DND-41 (cell line): ENCODE results near the gene TNRC6B.
A peak's percentile ranks its signal among the peaks of the same experiment; 100 is the strongest.

Source experiments
- ATAC-seq: fragments of 200-7000 bp; cut with Tn5 transposase; 3 replicates; pipeline ENCODE4 v1.9.1; 2021; ENCODE audit warnings: low read depth; ENCODE audit not compliant: insufficient read depth
- DNase-seq: peaks from one replicate; pipeline ENCODE4 v3.0.0-alpha.2; 2020
- H2AFZ ChIP-seq: 2 replicates; pipeline ENCODE4 v1.6.0; 2012; ENCODE audit warnings: low read depth, low read length
- H3K27ac ChIP-seq: 2 replicates; pipeline ENCODE4 v1.5.1; 2012; ENCODE audit warnings: low read length, inconsistent platforms
- H3K27me3 ChIP-seq: fragments of 200-600 bp; sonication (generic); 2 replicates; pipeline ENCODE4 v1.6.0; 2012; ENCODE audit warnings: low read length, mild to moderate bottlenecking, inconsistent platforms; ENCODE audit not compliant: insufficient read depth, poor library complexity
- H3K36me3 ChIP-seq: 2 replicates; pipeline ENCODE4 v1.5.1; 2012; ENCODE audit warnings: low read length, inconsistent platforms; ENCODE audit not compliant: insufficient read depth
- H3K4me1 ChIP-seq: 2 replicates; pipeline ENCODE4 v1.5.1; 2012; ENCODE audit warnings: mild to moderate bottlenecking, low read length; ENCODE audit not compliant: insufficient read depth
- H3K4me2 ChIP-seq: 2 replicates; pipeline ENCODE4 v1.6.0; 2012; ENCODE audit warnings: mild to moderate bottlenecking, moderate library complexity, low read length, inconsistent platforms; ENCODE audit not compliant: insufficient read depth
- H3K4me3 ChIP-seq, 2 experiments: fragments of 200-600 bp in 1 of 2; shearing (Covaris generic) in 1 of 2; 2 replicates each; pipeline ENCODE4 v1.5.1; 2012 to 2016; ENCODE audit warnings: inconsistent platforms in 2 of 2, low read length in 2 of 2, mild to moderate bottlenecking in 2 of 2, low read depth in 1 of 2, moderate library complexity in 1 of 2
- H3K79me2 ChIP-seq: 2 replicates; pipeline ENCODE4 v1.6.0; 2012; ENCODE audit warnings: low read length, inconsistent platforms; ENCODE audit not compliant: insufficient read depth
- H3K9ac ChIP-seq: 2 replicates; pipeline ENCODE4 v1.6.0; 2012; ENCODE audit warnings: low read depth, mild to moderate bottlenecking, inconsistent platforms, low read length, moderate library complexity
- H3K9me3 ChIP-seq: 2 replicates; pipeline ENCODE4 v1.5.1; 2012; ENCODE audit warnings: low read length, moderate library complexity, mild to moderate bottlenecking, inconsistent platforms; ENCODE audit not compliant: insufficient read depth, severe bottlenecking
- H4K20me1 ChIP-seq: 2 replicates; pipeline ENCODE4 v1.6.0; 2012; ENCODE audit warnings: low read length; ENCODE audit not compliant: insufficient read depth
- EZH2 ChIP-seq: IDR thresholded peaks from 3 replicates; pipeline ENCODE4 v1.6.1; 2012; ENCODE audit warnings: borderline replicate concordance, low read depth, mild to moderate bottlenecking, moderate library complexity, low read length, inconsistent platforms; ENCODE audit not compliant: severe bottlenecking
- TF ChIP-seq, protein P1 (sequence below): IDR thresholded peaks from 2 replicates; pipeline ENCODE4 v1.5.1; 2012; ENCODE audit warnings: borderline replicate concordance, low read length, moderate library complexity, mild to moderate bottlenecking; ENCODE audit not compliant: poor library complexity, severe bottlenecking; ENCODE audit errors: extremely low read depth

The TNRC6B gene

DNA sequence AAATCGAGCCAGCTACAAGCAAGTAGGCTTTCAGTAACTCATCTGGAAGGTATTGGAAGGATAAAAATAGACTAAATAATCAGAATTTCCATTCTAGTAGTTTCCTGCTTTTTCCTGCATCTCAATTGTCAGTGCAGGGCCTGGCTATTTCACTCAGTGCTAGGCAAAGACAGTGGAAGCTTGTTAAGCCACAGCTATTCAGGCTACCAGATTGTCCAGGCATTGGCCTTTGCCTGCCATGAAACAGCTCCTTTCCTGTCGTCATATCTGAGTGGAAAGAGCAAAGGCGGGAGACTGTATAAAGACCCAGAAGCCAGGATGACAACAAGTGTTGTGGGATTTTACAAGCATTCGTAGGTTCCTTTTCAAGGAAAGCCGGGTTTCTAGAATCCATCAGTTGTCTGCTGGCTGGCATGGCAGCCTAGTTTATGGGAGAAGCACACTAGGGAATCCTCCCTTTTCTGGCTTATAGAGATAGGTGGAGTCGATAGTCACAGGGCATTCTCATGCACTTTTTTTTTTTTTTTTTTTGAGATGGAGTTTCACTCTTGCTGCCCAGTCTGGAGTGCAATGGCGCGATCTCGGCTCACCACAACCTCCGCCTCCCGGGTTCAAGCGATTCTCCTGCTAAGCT, 2.0 kb upstream of the TNRC6B start:
- ATAC-seq (no peak), DNase-seq (no peak)
- TF ChIP-seq, protein P1, sequence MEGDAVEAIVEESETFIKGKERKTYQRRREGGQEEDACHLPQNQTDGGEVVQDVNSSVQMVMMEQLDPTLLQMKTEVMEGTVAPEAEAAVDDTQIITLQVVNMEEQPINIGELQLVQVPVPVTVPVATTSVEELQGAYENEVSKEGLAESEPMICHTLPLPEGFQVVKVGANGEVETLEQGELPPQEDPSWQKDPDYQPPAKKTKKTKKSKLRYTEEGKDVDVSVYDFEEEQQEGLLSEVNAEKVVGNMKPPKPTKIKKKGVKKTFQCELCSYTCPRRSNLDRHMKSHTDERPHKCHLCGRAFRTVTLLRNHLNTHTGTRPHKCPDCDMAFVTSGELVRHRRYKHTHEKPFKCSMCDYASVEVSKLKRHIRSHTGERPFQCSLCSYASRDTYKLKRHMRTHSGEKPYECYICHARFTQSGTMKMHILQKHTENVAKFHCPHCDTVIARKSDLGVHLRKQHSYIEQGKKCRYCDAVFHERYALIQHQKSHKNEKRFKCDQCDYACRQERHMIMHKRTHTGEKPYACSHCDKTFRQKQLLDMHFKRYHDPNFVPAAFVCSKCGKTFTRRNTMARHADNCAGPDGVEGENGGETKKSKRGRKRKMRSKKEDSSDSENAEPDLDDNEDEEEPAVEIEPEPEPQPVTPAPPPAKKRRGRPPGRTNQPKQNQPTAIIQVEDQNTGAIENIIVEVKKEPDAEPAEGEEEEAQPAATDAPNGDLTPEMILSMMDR, result no peak
- no peak for TF ChIP-seq EZH2
- no peaks in the 10 kb centered on the region for H3K27me3 ChIP-seq
- no peak overlapping the region for H2AFZ ChIP-seq
- H3K4me1 ChIP-seq, result peaks cover 43% of the 10 kb centered on the region
- peaks cover 5% of the 10 kb centered on the region; the same call in 1 of the 2 replicates for H4K20me1 ChIP-seq
- H3K36me3 ChIP-seq, result no peaks in the 10 kb centered on the region
- H3K4me2 ChIP-seq, result no peak overlapping the region
- H3K9me3 ChIP-seq, result no peaks in the 10 kb centered on the region
- no peak overlapping the region for H3K9ac ChIP-seq
- no peak overlapping the region for H3K4me3 ChIP-seq
- H3K79me2 ChIP-seq, result peaks cover 66% of the 10 kb centered on the region
- peak overlapping the region; percentile 35; the same call in 1 of the 2 replicates for H3K27ac ChIP-seq

DNA sequence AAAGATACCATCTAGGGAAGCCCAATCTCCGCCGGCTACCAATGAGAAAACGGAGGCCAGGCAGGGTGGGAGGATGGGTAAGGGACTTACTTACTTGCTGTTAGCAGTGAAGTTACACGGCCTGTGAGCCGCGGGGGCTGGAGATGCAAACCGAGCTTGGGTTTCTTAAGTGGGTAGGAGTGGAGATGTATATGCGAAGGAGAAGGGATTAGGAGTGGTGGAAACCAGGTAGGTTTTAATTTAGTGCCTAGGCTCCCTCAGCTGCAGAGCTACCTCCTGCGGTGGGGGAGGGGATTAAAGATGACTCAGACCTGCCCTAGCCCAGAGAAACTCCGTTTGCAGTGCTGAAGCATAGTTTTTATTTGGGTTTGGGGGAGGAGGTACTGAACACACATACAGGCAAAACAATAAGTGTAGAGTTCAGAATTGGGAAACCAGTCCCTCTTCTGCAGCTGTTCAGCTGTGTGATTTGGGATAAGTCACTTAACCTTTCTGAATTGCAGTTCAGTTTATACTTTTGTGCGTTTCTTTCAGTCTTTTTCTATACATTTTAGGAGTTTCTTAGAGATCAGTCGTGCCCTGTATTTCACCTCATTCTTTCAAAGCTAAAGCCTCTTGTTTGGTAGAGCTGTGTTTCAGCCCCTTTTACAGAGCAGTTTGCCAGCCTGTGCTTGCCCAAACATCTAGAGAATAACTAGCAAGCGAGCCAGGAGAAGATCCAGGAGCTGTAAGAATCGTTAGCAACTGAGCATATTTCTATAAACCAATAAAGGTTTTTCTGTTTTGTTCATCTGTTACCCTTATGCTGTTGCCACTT, 596 bp upstream of the TNRC6B start:
- Histone ChIP-seq H3K36me3 (no peaks in the 10 kb centered on the region), H3K27me3 (no peaks in the 10 kb centered on the region), H3K4me3 (peak overlapping the region; percentile 48 to 56; a peak in 3 of 4 replicates), H4K20me1 (peaks cover 14% of the 10 kb centered on the region), H3K27ac (peak overlapping the region; percentile 65), H3K79me2 (peaks cover 80% of the 10 kb centered on the region), H3K4me2 (peak overlapping the region; percentile 82), H3K4me1 (peaks cover 46% of the 10 kb centered on the region), H2AFZ (peak overlapping the region; percentile 11; the same call in 1 of the 2 replicates), H3K9ac (peak overlapping the region; percentile 68), H3K9me3 (no peaks in the 10 kb centered on the region)
- DNase-seq, result peak; percentile 72
- TF ChIP-seq, protein P1, result no peak
- no peak for TF ChIP-seq EZH2
- peak; percentile 63 for ATAC-seq

DNA sequence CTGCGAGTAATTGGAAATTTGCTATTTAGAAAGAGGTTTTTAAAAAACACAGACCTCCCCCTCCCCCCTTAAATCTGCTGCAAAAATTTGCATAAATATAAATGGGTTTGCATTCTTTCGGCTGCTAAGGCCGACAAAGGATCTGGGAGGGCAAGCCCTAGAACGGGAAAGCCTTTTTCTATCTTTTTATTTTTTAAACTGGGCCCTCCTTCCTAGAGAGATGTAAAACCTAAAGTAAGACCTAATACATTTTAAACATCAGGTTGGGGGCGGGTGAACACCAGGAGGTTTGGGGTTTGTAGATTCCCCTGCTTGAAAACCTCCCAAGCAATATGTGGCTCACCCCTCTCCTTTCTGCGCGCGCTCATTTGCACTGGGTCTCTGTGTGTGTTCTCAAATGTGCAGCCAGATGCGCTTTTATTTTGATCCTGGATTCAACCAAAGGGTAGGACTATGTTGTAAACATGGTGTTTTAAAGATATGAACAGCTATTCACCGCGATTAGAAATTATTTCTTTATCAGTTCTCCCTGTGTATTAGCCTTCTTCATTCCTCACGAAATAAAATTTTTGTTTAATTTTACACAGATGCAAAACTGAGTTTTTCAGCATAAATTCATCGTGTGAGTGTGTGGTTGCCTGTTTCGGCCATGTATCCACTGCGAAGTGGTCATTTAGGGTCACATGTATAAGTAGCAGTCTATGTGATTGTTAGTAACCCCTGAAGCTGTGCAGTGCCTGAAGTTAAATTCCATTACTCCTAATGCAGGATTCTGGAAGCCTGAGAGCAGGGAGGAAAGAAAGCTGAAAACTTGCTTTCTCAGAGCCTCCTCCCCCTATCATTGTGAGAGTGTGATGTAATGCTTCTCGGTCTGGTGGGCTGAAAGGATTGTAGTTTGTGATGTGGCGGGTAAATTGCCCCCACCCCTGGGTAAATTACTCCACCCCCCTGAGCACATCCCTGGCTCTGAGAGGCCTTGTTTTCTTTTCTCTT, 988 bp downstream of the TNRC6B start:
- Histone ChIP-seq H3K9ac (peak overlapping the region; percentile 68), H3K27ac (peak overlapping the region; percentile 81), H4K20me1 (peaks cover 25% of the 10 kb centered on the region), H3K27me3 (no peaks in the 10 kb centered on the region), H2AFZ (peak overlapping the region; percentile 53), H3K79me2 (peaks cover 85% of the 10 kb centered on the region), H3K9me3 (no peaks in the 10 kb centered on the region), H3K4me2 (peak overlapping the region; percentile 82), H3K36me3 (no peaks in the 10 kb centered on the region), H3K4me1 (peaks cover 53% of the 10 kb centered on the region), H3K4me3 (peak overlapping the region; percentile 48 to 56)
- no peak for TF ChIP-seq EZH2
- TF ChIP-seq, protein P1, result no peak
- ATAC-seq (peak; percentile 55), DNase-seq (peak; percentile 69)
